WTC11 (cell line): ENCODE measurements around the gene ARHGEF28.

Experiments
- CTCF ChIP-seq: fragments of 200-600 bp; IDR thresholded peaks from 2 replicates; pipeline ENCODE4 v1.8.0; 2022; ENCODE audit warnings: antibody characterized with exemption
- ELF4 ChIP-seq: sonication (generic); formaldehyde crosslinking; IDR thresholded peaks from 2 replicates; pipeline ENCODE4 v1.8.1; 2022; ENCODE audit warnings: low read depth, mild to moderate bottlenecking, moderate library complexity, missing genetic modification reagents
- FOXJ3 ChIP-seq: sonication (generic); formaldehyde crosslinking; IDR thresholded peaks from 2 replicates; pipeline ENCODE4 v1.9.0; 2021; ENCODE audit warnings: missing genetic modification reagents, mild to moderate bottlenecking, borderline replicate concordance
- SP1 ChIP-seq: sonication (generic); formaldehyde crosslinking; conservative IDR thresholded peaks from 2 replicates; pipeline ENCODE4 v1.8.1; 2022; ENCODE audit warnings: missing genetic modification reagents

GRCh38 chr5:73774924-73775323, 148.9 kb downstream of the ARHGEF28 start:
- no peak for TF ChIP-seq FOXJ3 (CRISPR knock-in tag)
- TF ChIP-seq SP1: no peak
- TF ChIP-seq ELF4: no peak
- TF ChIP-seq CTCF: no peak
